Left renal pelvis (tissue), 4 donors: ENCODE results near the gene ZCCHC17. TPM values are rescaled to one million over a fixed set of nuclear protein-coding genes. Genes with fewer than 3 reads are reported as not detected.
"Not testable (repeated sequence)": the region's sequence is repeated elsewhere in the genome, so short reads cannot be mapped to it uniquely, and the experiment has no call there.

Source experiments
- DNase-seq, 4 donors: peaks; one replicate each; pipeline ENCODE4 v3.0.0-alpha.2; 2013; ENCODE audit warnings: low read depth in 4 of 4, low spot score in 3 of 4
- polyA plus RNA-seq, 4 donors: library from polyadenylated mRNA; unstranded; fragments of 120-200 nt; gene quantifications; one replicate each; pipeline ENCODE4 v1.2.1, GENCODE V29; 2013; ENCODE audit not compliant: insufficient read length in 4 of 4

ZCCHC17 gene
- polyA plus RNA-seq, 4 donors = 33.6 to 54.9 (median 47.3) TPM

DNA sequence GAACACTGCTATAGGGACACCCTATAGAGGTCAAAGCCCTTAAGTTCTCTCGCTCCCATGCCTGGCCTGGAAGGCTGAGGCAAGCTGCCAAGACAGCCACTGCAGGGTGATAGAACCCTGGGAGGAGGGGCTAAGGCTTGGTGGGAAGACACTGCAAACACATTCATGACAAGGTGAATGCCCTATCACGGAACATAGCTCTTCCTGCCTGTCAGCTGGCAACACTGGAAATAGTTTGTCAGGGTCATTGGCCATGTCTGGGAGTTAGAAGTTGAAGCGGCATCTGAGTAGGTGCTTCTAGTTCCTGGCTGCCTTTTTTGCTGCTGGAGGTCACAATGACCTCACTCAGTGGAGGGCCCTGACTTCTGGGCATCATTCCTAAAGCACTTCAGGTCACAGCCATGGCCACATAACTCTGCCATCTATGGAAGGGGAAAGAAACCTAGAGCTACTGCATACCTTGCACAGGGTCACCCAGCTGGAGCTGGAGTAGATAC is 71.8 kb downstream of the ZCCHC17 start:
- no peak for DNase-seq

DNA sequence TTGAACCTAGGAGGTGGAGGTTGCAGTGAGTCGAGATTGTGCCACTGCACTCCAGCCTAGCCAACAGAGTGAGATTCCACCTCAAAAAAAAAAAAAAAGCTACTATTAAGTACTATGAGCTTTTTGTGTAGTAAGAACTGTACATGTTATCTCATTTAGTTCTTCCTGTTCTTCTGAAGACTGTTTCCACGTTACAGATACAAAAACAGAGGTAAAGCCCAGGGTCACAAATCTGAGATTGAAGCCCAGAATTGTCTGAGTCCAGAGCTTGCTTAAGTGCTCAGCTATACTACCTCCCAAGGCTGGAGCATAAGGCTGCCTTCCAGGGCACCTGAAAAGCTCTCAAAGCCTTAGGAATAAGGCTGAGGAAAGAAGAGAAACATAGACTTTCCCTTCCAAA is 73.2 kb downstream of the ZCCHC17 start:
- no peak for DNase-seq

DNA sequence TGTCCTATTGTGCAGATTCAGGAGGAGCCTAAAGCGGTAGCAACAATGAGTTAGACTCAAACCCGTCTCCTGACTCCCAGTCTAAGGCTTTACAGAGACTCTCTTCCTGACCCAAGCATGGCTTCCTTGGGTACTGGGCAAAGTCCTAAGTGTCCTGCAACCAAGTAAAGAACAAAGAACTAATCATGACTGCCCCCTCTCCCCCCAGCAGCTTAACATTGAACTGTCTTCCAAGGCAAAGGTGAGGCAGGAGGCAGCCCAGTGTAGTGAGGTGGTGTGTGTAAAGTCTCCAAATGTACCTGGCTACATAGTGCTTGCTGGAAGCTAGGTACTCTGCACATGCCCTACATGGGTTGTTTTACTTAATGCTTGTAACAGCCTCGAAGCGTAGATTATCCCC is 73.7 kb downstream of the ZCCHC17 start:
- no peak for DNase-seq

DNA sequence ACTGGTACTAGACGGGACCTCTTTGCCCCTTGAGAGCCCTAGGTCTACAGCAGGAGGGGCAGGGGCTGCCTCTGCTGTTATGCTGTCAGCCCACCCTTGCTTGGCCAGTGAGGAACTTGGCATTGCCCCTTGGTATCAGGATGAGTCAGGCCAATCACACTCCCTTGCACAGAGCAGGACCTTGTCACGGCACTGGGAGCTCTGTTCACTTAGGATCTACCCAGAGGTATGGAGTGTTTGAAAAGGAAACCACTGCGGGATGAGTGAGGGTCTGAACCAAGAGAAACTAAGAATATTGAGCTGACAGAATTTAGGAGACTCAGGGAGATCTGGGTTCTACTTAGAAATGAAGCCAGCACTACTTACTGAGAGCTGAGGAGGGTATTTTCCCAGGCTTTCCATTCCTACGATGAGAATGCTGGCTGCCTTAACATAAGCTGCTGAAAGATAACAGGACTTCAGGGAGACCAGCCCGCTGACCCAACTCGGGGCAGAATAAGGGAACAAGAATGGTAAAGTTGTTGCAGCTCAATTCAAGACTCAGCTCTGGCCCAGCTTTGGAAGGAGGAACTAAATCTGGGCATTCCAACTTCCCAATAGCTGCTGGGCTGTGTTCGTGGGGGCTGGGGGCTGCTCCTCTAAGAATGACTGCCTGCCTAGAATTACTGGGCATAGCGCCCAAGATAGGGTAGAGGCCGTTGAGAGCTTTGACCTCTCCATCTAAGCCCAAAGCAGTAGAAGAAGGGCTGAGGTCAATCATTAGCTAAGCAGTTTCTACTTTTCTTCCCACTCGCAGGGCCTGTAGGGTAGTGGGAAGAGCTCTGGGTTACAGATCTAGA is 74.5 kb downstream of the ZCCHC17 start:
- no peak for DNase-seq

DNA sequence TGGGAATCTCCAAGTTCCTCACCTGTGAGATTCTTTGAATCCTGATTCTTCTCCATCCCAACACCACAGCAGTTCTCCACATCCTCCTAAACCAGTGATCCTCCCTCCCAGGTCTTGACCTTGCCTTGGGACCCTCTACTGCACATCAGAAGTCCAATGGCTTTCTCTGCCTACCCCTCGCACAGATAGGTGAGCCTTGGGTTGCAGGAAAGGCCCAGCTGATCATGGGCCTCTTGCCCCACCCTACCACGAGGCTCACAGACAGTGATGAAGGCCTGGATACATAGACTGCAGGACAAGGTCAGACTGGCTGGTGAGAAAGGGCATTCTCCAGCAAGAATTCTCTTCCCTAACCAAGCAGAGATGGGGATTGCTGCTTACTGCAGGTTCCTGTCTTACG is 75.2 kb downstream of the ZCCHC17 start:
- DNase-seq = no peak

DNA sequence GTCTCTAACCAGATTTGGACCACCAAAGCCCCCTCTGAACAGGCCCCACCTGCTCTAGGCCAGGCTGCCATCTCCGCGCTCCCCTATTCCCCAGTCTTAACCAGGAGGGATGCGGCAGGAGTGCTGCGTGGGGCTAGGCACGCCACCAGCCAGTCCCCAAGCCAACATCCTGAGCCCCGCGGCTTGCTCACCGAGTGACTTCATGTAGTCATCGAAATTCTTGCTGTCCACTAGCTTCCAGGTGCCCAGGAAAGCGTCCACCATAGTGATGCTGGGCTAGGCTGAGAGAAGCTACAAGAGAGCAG is 75.9 kb downstream of the ZCCHC17 start:
- DNase-seq = no peak

DNA sequence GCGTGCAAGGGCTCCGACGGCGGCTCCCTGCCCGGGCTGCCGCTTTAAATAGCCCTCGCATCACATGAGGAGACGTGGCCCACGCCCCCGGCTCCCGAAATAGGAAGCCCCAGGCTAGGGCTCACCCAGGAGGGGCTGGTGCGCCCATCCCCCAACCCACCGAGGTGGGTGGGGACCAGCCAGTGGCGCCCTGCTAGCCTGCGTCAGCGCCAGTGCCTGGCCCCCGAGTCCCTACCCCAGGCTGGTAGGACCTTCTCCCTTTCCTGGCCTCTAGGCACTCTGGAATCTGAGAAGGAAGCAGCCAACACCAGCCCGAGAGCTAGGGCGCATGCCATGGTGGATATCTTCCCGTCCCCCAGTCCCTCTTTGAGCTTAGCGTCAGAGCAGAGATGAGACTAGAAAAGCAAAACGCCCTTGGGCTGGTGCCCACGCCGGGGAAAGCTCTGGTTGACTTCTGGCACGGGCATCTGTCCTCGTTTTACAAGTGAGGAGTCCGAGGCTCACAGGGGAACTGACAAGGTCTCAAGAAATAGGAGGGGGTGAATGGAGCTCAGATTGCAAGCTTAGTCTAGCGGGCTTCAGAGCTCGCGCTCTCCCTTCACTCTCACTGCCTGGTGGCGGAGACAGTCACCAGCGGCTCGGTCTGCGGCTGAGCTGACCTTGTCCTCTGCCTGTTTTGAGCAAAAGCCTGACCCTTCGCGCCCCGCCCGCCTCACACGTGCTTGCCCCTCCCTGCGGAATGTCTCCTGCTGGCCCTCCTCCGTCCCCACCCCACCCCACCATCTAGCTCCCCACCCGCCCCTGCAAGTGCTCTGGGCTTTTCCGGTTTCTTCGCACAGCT is 76.4 kb downstream of the ZCCHC17 start, which contains the start of gene FABP3:
TSS of gene FABP3 (minus strand) at position 21 of the 841 bp plus-strand sequence. CDS start 62 bp downstream, outside the sequence.
- peak in 1 of 4 donors; percentile 60 for DNase-seq

DNA sequence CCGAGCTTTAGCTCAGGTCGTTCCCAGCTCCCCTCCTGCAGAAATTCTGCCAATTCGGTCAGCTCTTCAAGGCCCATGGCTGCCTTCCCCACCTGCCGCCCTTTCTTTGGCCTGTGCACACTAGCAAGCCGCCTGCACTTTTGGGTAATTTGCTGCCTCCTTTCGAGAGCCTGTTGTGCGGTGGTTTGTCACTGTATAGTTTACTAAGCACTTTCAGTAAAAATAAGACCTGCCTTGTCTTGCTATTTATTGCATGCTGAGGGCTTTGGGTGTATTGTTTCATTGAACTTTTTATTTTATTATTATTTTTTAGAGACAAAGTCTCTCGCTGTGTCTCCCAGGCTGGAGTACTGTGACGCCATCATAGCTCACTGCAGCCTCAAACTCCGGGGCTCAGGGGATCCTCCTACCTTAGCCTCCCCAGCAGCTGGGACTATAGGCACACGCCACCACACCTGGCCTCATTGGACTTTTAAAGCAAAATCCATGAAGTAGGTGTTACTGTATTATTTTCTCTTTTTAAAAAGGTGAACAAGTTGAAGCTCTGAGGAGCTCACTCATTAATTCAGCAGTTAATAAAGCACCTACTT is 77.2 kb downstream of the ZCCHC17 start:
- no peak for DNase-seq

DNA sequence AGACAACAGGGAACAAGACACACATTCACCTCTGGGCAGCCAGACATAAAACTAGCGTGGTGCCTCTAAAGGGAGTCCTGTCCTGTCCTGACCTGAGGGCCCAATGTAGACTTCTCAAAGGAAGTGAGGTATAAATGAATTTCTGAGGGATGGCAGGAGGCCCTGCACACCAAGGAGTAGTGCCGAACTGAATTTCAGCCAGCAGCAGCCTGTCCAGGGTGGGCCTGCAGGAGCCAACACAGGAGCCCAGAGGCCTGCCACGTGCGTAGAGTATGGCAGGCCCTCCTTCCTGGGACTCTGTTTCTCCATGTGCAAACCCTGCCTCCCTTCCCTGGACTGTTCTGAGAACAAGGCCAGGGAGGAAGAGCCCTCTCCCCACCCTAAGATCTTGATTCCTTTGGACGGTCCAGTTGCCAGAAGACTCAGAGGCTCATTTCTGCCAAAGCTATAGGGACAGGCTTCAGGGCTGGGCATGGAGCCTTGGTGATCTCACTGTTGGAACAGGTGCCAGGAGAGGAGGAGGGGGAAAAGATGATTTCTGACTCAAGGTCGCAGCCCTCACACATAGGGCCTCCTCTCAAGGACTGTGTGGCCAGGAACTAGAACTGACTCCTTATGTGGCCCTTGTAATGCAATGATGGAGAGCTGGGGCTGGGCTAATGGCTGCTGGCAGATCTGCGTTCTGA is 77.8 kb downstream of the ZCCHC17 start:
- no peak for DNase-seq

DNA sequence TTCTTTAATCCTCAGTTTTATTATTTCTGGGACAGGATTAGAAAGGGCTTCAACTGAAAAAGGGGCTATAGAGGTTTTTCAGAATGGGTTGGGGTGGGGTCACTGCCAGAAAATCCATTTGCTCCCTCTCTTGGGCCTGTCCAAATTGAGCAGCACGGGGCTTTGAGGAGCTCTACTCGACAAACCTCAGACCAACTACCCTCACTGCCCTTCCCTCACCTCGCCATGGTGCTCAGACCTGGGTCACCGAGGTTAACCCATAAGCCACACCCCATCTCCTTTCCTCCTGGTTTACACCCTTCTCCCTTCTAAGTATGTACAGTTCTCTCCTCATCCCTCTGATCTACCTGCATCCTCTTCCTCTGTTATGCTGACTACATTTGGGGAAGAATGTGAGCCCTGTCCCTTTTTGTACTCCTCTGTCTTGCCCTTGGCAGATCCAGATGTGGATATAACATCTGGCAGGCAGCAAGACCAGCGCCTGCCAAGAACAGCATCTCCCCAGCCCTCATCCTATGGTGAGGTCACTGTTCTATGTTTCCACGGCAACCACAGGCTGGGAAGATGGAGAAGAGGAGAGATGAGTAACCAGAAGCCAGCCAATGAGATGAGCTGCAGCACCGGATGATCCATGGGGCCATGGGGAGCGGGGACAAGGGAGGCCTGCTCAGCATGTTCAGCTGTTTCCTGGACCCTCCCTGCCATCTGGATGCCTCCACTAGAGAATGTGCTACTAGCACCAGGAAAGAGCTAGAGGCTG is 79.7 kb downstream of the ZCCHC17 start:
- no peak for DNase-seq

DNA sequence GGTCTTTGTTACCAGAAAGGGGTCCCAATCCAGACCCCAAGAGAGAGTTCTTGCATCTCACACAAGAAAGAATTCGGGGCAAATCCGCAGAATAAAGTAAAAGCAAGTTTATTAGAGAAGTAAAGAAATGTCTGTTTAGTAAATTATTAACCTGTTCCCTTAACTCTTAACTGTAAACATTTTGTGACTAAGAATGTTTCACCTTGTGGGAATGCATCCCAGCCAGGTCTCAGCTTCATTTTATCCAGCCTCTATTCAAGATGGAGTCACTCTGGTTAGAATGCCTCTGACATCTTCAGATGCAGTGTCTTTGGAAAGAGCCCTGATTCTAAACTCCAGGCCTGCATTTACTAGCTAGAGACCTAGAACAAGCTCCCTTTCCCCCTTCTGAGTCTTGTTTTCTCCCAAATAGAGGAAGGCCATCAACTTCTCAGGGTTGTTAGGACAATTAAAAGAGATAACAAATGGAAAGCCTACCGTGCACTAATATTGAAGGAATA is 80.6 kb downstream of the ZCCHC17 start:
- no peak for DNase-seq

DNA sequence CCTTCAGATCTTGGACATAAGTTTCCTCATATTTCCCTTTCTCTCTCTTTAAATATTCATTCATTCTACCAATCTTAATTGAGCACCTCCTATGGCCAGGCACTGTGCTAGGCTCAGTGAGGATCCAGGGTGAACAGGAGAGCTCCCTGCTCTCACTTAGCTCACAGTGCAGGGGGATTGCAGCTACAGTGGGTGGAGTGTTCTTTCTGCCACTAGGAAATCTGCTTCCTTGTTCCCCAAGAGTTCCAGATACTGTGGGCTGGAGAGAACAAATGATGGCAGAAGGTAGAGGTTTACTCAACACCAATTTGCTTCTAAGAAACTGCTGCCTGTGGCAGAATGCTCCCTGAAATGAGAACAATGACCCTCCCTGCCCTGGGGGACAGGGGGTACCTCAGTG is 81.2 kb downstream of the ZCCHC17 start:
- DNase-seq = no peak

DNA sequence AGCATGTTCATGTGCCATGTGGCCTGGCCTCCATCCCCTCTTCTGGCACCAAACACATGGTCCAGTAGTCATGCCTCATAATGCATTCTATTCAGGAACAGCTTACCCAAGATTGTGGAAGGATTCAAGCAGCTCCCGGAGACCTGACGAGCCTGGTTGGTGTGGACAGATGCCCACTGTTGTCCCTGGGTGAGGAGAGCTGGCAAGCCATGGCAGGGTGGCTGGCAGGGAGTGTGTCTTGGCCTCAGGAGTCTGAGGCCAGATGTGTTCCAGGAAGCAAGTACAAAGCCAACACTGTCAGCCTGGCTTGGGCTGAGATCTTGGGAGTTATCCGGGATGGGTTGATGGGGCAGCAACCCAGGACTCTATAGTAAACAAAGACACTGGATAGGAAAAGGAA is 83.3 kb downstream of the ZCCHC17 start:
- no peak for DNase-seq

DNA sequence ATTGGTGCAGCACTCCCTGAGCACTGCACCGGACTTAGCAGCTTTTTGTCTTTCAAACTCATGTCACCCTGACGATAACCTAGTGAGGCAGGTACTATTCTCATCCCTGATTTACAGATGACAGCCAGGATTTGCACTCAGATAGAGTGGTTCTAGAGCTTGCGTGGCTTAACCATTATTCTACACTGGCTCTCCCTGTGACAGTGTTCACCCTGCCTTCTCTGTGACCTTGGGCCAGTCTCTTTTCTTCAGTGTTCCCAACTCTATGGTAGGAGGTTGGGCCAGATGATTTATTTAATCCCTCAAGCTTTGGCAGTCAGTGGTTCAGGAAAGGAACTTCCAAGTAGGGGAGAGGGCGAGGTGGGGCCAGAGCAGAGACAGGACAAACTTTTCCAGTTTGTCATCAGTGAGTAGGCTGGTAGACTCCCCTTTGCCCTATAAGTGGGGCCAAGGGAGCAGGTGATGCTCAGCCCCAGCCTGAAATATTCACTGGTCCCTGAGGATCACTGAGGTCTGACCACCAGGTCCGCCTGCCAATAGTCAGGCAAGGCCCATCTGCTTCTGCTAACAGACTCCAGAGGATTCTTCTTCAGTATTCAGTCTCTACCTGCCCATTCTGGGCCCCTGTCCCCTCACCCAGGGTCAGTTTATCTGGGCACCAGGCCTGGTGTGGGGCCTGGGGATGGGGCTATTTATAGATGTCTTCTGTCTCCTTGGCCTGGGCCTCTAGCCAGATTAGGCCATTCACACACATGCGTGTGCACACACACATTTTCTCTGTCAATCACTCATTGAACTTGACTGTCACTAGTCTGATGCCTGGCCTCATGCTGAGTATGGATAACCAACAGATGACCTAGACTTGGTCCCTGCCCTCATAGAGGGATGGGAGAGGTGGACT is 84.8 kb downstream of the ZCCHC17 start:
- no peak for DNase-seq

DNA sequence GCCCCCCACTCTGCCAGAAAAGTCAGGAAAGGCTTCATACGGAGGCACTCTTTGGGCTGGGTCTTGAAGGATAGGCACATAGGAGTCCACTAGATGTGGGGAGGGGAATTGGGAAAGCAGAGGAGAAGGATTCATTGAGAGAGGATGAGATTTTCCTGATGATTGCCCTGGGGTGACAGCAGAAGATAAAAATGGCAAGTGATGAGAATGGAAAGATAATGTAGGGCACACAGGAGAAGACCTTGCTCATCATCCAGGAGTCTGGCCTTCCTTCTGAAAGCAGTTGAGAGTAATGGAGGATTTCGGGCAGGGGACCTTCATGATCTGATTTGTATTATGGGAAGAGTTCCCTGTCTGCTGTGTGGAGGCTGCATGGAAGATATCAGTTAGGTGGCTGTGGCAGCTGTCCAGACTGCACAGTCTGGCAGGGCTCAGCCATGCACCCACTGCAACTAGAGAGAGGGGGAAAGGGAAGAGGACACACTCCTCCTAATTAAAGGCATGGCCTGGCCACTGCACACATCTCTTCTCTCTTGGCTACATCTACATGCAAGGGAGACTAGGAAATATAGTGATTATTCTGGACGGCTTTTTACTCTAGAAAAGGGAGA is 85.7 kb downstream of the ZCCHC17 start:
- DNase-seq = no peak

DNA sequence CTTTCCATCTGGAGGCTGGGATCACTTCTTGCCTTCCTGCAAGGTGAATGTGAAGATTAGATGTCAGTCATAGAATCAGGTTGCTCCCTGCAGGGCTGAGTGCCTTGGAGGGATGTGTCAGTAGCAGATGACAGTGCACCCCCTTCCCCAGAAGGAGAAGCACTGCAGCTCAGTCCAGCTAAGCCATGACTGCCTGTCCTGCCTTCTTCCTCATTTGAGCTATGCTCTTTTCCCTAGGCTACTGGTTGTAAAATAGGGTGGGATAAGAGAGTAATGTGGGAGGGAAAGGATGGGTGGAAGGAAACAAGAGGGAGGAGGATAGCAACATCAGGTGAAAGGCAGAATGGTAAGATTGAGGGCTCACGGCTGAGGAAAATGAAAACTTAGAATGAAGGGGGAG is 87.1 kb downstream of the ZCCHC17 start:
- no peak for DNase-seq

DNA sequence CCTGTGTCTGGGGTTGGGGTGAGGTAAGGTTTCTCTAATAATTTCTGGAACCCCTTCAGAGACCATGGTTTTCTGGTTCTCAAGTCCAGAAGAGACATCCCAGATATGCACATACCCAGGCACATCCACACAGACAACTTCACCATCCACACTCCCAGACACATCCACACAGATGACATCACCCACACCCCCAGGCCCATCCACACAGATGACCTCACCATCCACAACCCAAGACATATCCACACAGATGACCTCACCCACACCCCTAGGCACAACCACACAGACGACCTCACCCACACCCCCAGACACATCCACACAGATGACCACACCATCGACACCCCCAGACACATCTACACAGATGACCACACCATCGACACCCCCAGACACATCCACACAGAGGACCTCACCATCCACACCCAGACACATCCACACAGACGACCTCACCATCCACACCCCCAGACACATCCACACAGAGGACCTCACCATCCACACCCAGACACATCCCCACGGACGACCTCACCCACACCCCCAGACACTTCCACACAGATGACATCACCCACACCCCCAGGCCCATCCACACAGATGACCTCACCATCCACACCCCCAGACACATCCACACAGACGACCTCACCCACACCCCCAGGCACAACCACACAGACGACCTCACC is 89.9 kb downstream of the ZCCHC17 start:
- not testable (repeated sequence) for DNase-seq

DNA sequence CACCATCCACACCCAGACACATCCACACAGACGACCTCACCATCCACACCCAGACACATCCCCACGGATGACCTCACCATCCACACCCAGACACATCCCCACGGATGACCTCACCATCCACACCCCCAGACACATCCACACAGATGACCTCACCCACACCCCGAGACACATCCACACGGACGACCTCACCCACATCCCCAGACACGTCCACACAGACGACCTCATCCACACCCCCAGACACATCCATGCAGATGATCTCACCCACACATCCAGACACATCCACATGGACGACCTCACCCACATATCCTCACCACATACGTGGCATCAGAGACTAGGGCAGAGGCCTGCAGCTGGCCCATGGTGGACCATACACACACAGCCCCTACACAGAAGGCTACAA is 90.8 kb downstream of the ZCCHC17 start:
- no peak for DNase-seq
